SK-N-SH (cell line): ENCODE measurements around the gene LMF1. TPM values are rescaled to one million over a fixed set of nuclear protein-coding genes. Genes with fewer than 3 reads are reported as not detected.

Source experiments
- CTCF ChIA-PET: fragments of 300-600, 350-600 bp; formaldehyde crosslinking; extraction: SDS; loops from one replicate; lab custom pipeline; 2021; lab: Yijun Ruan, JAX
- POLR2A ChIA-PET: fragments of 350-600 bp; sonication (Branson Sonifier 250); formaldehyde crosslinking; extraction: SDS; loops from one replicate; lab custom pipeline; 2020; ENCODE audit warnings: antibody characterized with exemption, inconsistent platforms; lab: Yijun Ruan, JAX
- DNase-seq: peaks from one replicate; pipeline ENCODE4 v3.0.0; 2012
- H2AFZ ChIP-seq: fragments of 200-600 bp; sonication (generic); 2 replicates; pipeline ENCODE4 v1.8.1; 2016; ENCODE audit warnings: antibody characterized with exemption, mild to moderate bottlenecking, low read depth
- H3F3A ChIP-seq: fragments of 200-600 bp; sonication (generic); replicated peaks from 2 replicates; pipeline ENCODE3; 2016; ENCODE audit warnings: antibody characterized with exemption, mild to moderate bottlenecking; ENCODE audit not compliant: insufficient read depth
- H3K27ac ChIP-seq, 2 experiments: fragments of 200-500 bp in 1 of 2; fragments of 200-600 bp in 1 of 2; sonication (Bioruptor generic) in 1 of 2; sonication (generic), shearing (Covaris generic) in 1 of 2; 2 replicates each; pipeline versions ENCODE4 v1.5.1 to v1.6.1; 2014 to 2016; ENCODE audit warnings: low read depth in 2 of 2, inconsistent platforms in 1 of 2, low read length in 1 of 2, mild to moderate bottlenecking in 1 of 2, mixed read lengths in 1 of 2
- H3K27me3 ChIP-seq: fragments of 200-600 bp; sonication (generic), shearing (Covaris generic); 2 replicates; pipeline ENCODE4 v1.6.1; 2016; ENCODE audit warnings: mixed run types; ENCODE audit not compliant: insufficient read depth
- H3K36me3 ChIP-seq, 2 experiments: fragments of 200-500 bp in 1 of 2; fragments of 200-600 bp in 1 of 2; sonication (Bioruptor generic) in 1 of 2; sonication (generic) in 1 of 2; replicated peaks in 1 of 2; 2 replicates each; pipeline versions ENCODE3 to v1.5.1; 2014 to 2016; ENCODE audit warnings: low read length in 1 of 2, mild to moderate bottlenecking in 1 of 2; ENCODE audit not compliant: insufficient read depth in 2 of 2, control insufficient read depth in 1 of 2
- H3K4me1 ChIP-seq, 2 experiments: fragments of 200-500 bp in 1 of 2; fragments of 200-600 bp in 1 of 2; sonication (Bioruptor generic) in 1 of 2; sonication (generic), shearing (Covaris generic) in 1 of 2; 2 replicates each; pipeline versions ENCODE4 v1.5.1 to v1.6.1; 2014 to 2016; ENCODE audit warnings: low read depth in 1 of 2, low read length in 1 of 2, mixed run types in 1 of 2; ENCODE audit not compliant: insufficient read depth in 2 of 2, control insufficient read depth in 1 of 2
- H3K4me2 ChIP-seq: fragments of 200-600 bp; sonication (generic), shearing (Covaris generic); 2 replicates; pipeline ENCODE4 v1.6.1; 2017; ENCODE audit warnings: mixed run types
- H3K4me3 ChIP-seq, 2 experiments: fragments of 200-500 bp in 1 of 2; fragments of 200-600 bp in 1 of 2; sonication (Bioruptor generic) in 1 of 2; sonication (generic), shearing (Covaris generic) in 1 of 2; 2 replicates each; pipeline versions ENCODE4 v1.5.1 to v1.8.1; 2014 to 2016; ENCODE audit warnings: low read depth in 2 of 2, inconsistent platforms in 1 of 2, low read length in 1 of 2, mild to moderate bottlenecking in 1 of 2, mixed read lengths in 1 of 2, moderate library complexity in 1 of 2
- H3K79me2 ChIP-seq: fragments of 200-600 bp; sonication (generic); 2 replicates; pipeline ENCODE4 v1.8.1; 2017; ENCODE audit warnings: mild to moderate bottlenecking; ENCODE audit not compliant: insufficient read depth
- H3K9ac ChIP-seq: fragments of 200-600 bp; sonication (generic); 2 replicates; pipeline ENCODE4 v1.6.1; 2017; ENCODE audit warnings: mixed run types
- H3K9me2 ChIP-seq: fragments of 200-600 bp; sonication (generic); 2 replicates; pipeline ENCODE4 v1.6.1; 2017; ENCODE audit warnings: mixed run types
- H3K9me3 ChIP-seq: fragments of 200-600 bp; sonication (generic); 2 replicates; pipeline ENCODE4 v1.6.1; 2017; ENCODE audit warnings: mixed run types, mild to moderate bottlenecking, moderate library complexity
- H4K20me1 ChIP-seq: fragments of 200-600 bp; sonication (generic); 2 replicates; pipeline ENCODE4 v1.6.1; 2017; ENCODE audit warnings: mild to moderate bottlenecking, mixed run types; ENCODE audit not compliant: insufficient read depth
- CTCF ChIP-seq: fragments of 200-600 bp; sonication (generic); IDR thresholded peaks from 2 replicates; pipeline ENCODE4 v1.6.1; 2017; ENCODE audit warnings: antibody characterized with exemption, mild to moderate bottlenecking, moderate library complexity
- ELF1 ChIP-seq: IDR thresholded peaks from 2 replicates; pipeline ENCODE4 v1.4.0; 2012
- FOSL2 ChIP-seq: IDR thresholded peaks from 2 replicates; pipeline ENCODE4 v1.4.0; 2012; ENCODE audit warnings: low read depth, mild to moderate bottlenecking, moderate library complexity, borderline replicate concordance
- FOXM1 ChIP-seq: IDR thresholded peaks from 2 replicates; pipeline ENCODE4 v1.4.0; 2012; ENCODE audit warnings: low read depth, mild to moderate bottlenecking
- GATA2 ChIP-seq: sonication (generic); formaldehyde crosslinking; IDR thresholded peaks from 2 replicates; pipeline ENCODE4 v1.5.0; 2020; ENCODE audit warnings: mild to moderate bottlenecking, missing genetic modification reagents
- IRF3 ChIP-seq: fragments of 150-350 bp; IDR thresholded peaks from 2 replicates; pipeline ENCODE4 v1.6.1; 2016; ENCODE audit warnings: mild to moderate bottlenecking, low read depth, low read length
- MAX ChIP-seq: IDR thresholded peaks from 2 replicates; pipeline ENCODE4 v1.4.0; 2012; ENCODE audit warnings: low read depth
- MEF2A ChIP-seq: IDR thresholded peaks from 2 replicates; pipeline ENCODE4 v1.4.0; 2012; ENCODE audit warnings: low read depth, borderline replicate concordance
- NRF1 ChIP-seq: IDR thresholded peaks from 2 replicates; pipeline ENCODE4 v1.6.1; 2012; ENCODE audit warnings: low read depth, mild to moderate bottlenecking, low read length
- PBX3 ChIP-seq: IDR thresholded peaks from 2 replicates; pipeline ENCODE4; 2012
- POLR2AphosphoS5 ChIP-seq: IDR thresholded peaks from 2 replicates; pipeline ENCODE4 v1.6.1; 2012; ENCODE audit warnings: low read depth, low read length
- RCOR1 ChIP-seq: fragments of 150-350 bp; IDR thresholded peaks from 2 replicates; pipeline ENCODE4 v1.6.1; 2017; ENCODE audit warnings: antibody characterized with exemption, low read length
- SMC3 ChIP-seq: IDR thresholded peaks from 2 replicates; pipeline ENCODE4 v1.6.1; 2012; ENCODE audit warnings: low read depth, low read length, improper control_type of control experiment
- TAF1 ChIP-seq: IDR thresholded peaks from 2 replicates; pipeline ENCODE4 v1.6.1; 2012; ENCODE audit warnings: low read depth, mild to moderate bottlenecking, low read length, moderate library complexity, borderline replicate concordance
- TCF12 ChIP-seq: IDR thresholded peaks from 2 replicates; pipeline ENCODE4 v1.4.0; 2012
- TEAD4 ChIP-seq: IDR thresholded peaks from 2 replicates; pipeline ENCODE4 v1.4.0; 2012; ENCODE audit warnings: mild to moderate bottlenecking, borderline replicate concordance; ENCODE audit not compliant: insufficient read depth
- YY1 ChIP-seq: IDR thresholded peaks from 2 replicates; pipeline ENCODE4 v1.4.0; 2012; ENCODE audit warnings: low read depth, mild to moderate bottlenecking
- WGBS: methylation state at CpG from one replicate; pipeline ENCODE4 v1.1.6; 2017; ENCODE audit warnings: low lambda C conversion rate; 5-methylcytosine and 5-hydroxymethylcytosine counted together
- polyA plus RNA-seq, 3 experiments: library from polyadenylated mRNA; depleted of rRNA; stranded (reverse); fragments of >200 nt; gene quantifications; 2 replicates each; pipeline ENCODE4 v1.2.3, GENCODE V29; 2012

The LMF1 gene
- polyA plus RNA-seq, 1 of the 3 experiments (the other 2 are of a cell fraction): 5.7 TPM

- no peaks in the 10 kb centered on the region for H3K9me2 ChIP-seq
- no peak overlapping the region for H3K4me2 ChIP-seq
- H3K4me3 ChIP-seq: no peak overlapping the region
- H3K36me3 ChIP-seq: no peaks in the 10 kb centered on the region
- H3K27ac ChIP-seq: no peak overlapping the region
- 87% methylated on average over 17 of the region's 21 CpGs for WGBS
- TF ChIP-seq NRF1: no peak
- no peak for TF ChIP-seq SMC3
- no peak for TF ChIP-seq CTCF
- no peak for TF ChIP-seq FOXM1
- no peak for TF ChIP-seq RCOR1
- TF ChIP-seq MEF2A: no peak
- TF ChIP-seq GATA2: no peak
- no peak for TF ChIP-seq POLR2AphosphoS5
- TF ChIP-seq YY1: no peak
- no peak for TF ChIP-seq MAX
- TF ChIP-seq TAF1: no peak
- TF ChIP-seq ELF1: no peak
- TF ChIP-seq FOSL2: no peak
- no peak for TF ChIP-seq TCF12
- no peak for TF ChIP-seq IRF3
- TF ChIP-seq PBX3: no peak
- TF ChIP-seq TEAD4: no peak
- POLR2A ChIA-PET: no interaction called here
- CTCF ChIA-PET: no interaction called here
- no peaks in the 10 kb centered on the region for H3F3A ChIP-seq
- H3K4me1 ChIP-seq: no peaks in the 10 kb centered on the region
- no peaks in the 10 kb centered on the region for H3K9me3 ChIP-seq
- no peaks in the 10 kb centered on the region for H4K20me1 ChIP-seq
- H3K79me2 ChIP-seq: no peaks in the 10 kb centered on the region
- no peak overlapping the region for H2AFZ ChIP-seq
- no peak overlapping the region for H3K9ac ChIP-seq
- no peak for DNase-seq
- no peaks in the 10 kb centered on the region for H3K27me3 ChIP-seq
Observed at GRCh38 chr16:917591-918061, 53.2 kb downstream of the LMF1 start.
